GM12875 (cell line): ENCODE measurements around the gene SHOC2.

ENCODE experiments used
- H3K4me3 ChIP-seq: one replicate; pipeline ENCODE4 v1.5.1; 2011; ENCODE audit warnings: low read depth, low read length, control low read depth
- TF ChIP-seq, protein P1 (sequence below): IDR thresholded peaks from 2 replicates; pipeline ENCODE4 v1.5.1; 2011; ENCODE audit warnings: low read depth, mild to moderate bottlenecking, control low read depth, inconsistent platforms, low read length, moderate library complexity, borderline replicate concordance; ENCODE audit not compliant: insufficient read depth

The SHOC2 gene

DNA sequence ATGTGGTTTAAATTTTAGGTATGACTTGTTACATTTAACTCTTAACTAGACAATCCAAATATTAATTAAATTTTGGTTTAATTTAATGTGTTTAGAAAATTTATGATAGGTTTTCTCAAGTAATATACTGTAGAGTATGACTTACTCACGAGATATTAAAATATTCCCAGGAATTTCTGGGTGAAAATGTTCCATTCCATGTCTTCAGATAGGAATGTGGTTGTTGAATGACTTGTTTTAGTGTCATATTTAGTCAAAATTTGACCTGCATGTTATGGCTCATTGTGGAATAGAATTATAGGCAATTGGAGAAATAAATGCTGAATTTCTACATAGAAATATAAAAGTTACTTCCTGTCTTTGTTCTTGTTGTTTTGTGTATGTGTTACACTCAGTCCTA, 46.7 kb downstream of the SHOC2 start:
- no peak overlapping the region for H3K4me3 ChIP-seq
- TF ChIP-seq, protein P1, sequence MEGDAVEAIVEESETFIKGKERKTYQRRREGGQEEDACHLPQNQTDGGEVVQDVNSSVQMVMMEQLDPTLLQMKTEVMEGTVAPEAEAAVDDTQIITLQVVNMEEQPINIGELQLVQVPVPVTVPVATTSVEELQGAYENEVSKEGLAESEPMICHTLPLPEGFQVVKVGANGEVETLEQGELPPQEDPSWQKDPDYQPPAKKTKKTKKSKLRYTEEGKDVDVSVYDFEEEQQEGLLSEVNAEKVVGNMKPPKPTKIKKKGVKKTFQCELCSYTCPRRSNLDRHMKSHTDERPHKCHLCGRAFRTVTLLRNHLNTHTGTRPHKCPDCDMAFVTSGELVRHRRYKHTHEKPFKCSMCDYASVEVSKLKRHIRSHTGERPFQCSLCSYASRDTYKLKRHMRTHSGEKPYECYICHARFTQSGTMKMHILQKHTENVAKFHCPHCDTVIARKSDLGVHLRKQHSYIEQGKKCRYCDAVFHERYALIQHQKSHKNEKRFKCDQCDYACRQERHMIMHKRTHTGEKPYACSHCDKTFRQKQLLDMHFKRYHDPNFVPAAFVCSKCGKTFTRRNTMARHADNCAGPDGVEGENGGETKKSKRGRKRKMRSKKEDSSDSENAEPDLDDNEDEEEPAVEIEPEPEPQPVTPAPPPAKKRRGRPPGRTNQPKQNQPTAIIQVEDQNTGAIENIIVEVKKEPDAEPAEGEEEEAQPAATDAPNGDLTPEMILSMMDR = no peak

DNA sequence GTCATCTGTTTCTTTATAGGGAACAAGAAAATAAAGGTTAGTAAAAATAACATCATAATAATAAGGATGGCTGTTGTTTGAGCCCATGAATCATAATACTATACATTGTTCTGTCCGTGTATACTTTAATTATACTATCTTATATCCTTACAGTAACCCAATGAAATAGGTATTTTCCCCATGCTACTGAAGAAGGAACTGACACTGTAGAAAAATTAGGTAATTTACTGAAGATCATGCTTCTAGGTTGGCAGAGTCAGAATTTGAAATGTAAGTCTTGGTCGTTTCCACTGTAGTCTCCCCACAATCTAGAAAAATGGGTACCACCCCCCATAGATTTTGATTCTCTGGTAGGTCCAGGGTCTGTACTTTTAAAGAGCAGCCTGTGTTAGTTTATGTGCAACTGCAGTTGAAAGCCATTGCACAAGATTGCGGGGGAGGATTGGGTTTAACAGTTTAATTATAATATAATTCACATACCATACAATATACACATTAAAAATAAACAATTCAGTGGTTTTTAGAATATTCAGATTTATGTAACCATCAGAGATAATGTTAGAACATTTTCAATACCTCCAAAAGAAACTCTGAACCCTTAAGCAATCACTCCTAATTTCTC, 47.7 kb downstream of the SHOC2 start:
- no peak overlapping the region for H3K4me3 ChIP-seq
- TF ChIP-seq, protein P1 = no peak

DNA sequence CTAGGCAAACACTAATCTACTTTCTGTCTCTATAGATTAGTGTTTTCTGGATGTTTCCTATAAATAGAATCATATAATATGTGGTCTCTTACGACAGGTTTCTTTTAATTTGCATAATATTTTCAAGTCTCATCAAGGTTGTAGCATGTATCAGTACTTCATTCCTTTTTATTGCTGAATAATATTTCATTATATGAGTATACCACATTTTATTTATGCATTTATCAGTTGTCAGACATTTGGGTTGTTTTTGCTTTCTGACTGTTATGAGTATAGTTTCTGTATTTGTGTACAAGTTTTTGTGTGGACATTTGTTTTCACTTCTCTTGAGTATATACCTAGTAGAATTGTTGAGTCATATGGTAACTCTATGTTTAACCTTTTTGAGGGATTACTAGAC, 48.2 kb downstream of the SHOC2 start:
- H3K4me3 ChIP-seq = no peak overlapping the region
- TF ChIP-seq, protein P1 = no peak

DNA sequence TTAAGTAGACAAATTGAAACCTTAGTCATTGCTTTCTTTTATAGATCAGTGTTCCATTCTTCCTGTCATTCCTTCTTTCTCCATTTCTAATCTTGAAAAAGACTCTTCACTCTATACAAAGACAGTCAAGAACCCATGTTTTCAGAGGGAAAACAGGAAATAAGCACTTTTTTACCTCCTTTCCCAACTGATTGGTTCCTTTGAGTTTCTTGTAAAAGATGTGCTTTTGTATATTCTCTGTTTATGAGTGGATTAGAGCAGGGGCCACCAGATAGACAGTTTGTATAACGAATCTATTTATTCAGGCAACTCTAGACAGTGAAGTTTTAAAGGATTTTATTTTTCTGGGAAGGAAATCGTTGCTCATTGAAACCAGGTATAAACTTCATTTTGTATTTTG, 49.8 kb downstream of the SHOC2 start:
- H3K4me3 ChIP-seq = no peak overlapping the region
- TF ChIP-seq, protein P1 = no peak

DNA sequence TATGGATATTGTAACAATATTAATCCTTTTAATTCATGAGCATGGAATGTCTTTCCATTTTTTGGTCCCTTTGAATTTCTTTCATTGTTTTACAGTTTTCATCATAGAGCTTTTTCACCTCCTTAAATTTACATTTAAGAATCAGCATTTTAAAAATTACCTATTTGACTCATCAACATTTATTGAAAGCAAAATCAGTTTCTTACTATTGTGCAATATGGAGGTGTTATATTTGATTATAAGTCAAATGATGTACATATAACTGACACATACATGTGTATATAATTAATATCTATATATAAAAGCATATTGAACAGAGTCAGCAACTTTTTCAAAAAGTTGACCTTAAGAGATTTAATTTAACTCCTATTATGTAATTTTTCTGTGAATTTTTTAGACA, 52.2 kb downstream of the SHOC2 start:
- H3K4me3 ChIP-seq = no peak overlapping the region
- TF ChIP-seq, protein P1 = no peak

DNA sequence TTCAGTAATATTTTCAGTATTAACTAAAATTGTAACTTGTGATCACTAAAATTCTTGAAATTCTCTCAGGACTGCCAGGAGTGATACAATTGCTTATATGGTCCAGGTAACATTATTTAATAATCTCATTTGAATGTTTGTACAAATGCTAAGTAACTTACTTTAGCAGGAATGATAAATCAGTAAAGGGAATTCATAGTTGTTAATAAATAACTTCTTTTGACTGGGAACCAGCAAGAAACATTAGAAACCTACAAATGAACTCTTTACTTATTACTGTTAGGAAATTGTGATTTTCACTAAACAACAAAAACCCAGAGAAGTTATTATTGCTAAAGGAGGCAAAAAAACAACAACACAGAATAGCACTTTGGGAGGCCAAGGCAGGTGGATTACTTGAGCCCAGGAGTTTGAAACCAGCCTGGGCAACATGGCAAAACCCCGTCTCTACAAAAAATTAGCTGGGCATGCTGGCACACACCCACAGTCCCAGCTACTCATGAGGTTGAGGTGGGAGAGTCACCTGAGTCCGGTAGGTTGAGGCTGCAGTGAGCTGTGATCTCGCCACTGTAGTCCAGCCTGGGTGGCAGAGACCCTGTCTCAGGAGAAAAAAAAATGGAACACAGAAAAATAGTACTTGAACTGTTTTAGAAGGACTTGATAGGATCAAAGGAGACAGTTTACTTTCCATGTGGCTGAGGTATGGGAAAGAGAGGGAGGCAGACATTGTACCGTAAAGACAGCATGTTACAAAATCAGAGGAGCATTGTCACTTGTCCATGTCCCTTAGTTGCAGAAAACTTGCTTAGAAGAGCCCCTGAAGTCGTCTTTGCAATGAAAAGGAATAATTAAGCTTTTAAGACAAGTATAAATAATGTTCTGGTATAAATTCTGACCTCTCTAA, 53.1 kb downstream of the SHOC2 start:
- no peak overlapping the region for H3K4me3 ChIP-seq
- TF ChIP-seq, protein P1 = no peak

DNA sequence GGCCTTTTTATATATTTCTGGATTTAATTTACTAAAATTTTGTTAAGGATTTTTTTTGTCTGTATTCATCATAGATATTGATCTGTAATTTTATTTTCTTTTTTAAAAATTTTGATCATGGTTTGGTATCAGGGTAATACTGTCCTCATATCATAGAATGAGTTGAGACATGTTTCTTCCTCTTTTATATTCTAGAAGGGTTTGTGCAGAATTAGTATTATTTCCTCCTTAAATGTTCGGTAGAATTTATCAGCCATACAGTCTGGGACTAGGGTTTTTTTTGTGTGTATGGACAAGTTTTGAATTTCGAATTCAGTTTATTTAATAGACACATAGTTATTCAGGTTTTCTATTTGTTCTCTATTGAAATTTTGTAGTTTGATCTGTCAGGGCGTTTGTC, 54.0 kb downstream of the SHOC2 start:
- TF ChIP-seq, protein P1 = no peak
- no peak overlapping the region for H3K4me3 ChIP-seq
